Activated T-cell treated with anti-CD3 and anti-CD28 coated beads for 4 hours (primary cell): ENCODE measurements around the gene ZMYM2.
A peak's percentile ranks its signal among the peaks of the same experiment; 100 is the strongest.
"Not testable (repeated sequence)": the region's sequence is repeated elsewhere in the genome, so short reads cannot be mapped to it uniquely, and the experiment has no call there.

Experiments
- DNase-seq: peaks from one replicate; pipeline ENCODE4 v3.0.0-alpha.2; 2020

ZMYM2 gene

DNA sequence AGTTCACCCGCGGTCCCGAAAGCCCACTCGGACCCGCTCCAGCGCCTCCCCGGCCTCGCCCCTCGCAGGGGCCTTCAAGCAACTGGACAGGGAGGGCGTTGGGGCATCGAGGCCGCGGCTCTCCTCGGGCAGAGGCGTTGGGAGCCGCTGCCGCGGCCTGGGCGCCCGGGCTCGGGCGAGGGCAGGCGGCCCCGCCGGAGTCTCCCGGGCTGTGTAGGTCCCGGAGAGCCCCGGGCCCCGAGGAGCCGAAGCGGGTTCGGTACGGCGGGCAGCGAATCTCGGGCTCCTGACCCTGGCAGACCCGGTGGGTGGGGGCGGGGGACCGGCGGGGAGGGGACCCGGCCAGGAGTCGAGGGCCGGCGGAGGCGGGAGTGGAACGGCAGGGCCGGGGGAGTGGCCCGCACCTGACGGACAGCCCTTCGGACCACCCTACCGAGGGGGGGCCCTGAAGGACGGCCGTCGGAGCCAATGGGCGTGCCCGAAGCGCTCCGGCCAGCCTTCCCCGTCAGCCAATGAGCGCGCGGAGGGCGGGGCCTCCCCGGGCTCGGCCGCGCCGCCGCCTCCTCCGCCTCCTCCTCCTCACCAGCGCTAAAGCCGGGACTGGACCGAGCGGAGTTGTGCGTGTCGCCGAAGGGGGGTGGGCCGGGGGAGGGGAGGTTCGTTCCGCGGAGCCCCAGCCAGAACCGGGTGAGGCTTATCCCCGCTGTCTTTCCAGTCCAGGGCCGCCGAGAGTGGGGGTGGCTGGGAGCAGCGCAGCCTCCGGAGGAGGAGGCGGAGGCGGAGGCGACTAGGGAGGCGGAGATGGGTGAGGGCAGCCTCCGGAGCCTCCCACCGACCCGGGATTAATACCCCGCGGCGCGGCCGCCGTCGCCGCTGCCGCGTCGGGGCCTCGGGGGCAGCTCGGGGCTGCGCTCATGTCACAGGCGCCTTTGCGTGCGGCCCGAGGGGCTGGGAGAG, at the start of gene ZMYM2:
Gene ZMYM2, plus strand, starts transcription at position 573 of the 957 bp plus-strand sequence. CDS start 34,346 bp downstream, outside the sequence.
- peak; percentile 94 for DNase-seq

DNA sequence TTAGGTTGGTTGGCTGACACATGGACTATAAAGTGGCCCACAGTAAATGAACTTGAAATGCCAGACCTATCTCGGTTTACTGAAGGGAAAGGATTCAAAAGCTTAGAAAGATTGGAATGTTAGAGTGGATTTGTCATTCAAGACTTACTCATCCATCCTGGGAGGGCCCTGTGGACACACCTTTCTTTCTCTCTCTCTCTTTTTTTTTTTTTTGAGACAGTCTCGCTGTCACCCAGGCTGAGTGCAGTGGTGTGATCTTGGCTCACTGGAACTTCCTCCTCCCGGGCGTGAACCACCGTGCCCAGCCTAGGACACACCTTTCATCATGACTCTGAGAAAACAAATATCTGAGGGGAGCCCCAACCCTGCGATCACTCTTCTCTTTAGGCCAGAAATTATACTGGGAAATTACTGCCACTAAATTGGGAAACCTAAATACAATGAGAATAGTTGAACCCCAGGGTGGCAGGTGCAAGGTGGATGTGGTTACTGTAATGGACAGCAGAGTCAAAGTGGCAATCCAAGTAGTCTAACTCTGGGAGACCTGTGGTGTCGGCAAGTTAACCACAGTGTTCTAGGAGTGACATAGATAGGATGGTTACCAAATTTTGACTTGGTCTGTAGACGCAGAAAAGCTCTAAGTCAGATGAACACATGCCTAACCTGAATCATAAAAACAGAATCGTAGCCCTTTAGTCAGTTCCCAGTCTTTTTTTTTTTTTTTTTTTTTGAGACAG, 48.0 kb upstream of the ZMYM2 start:
- DNase-seq: no peak

DNA sequence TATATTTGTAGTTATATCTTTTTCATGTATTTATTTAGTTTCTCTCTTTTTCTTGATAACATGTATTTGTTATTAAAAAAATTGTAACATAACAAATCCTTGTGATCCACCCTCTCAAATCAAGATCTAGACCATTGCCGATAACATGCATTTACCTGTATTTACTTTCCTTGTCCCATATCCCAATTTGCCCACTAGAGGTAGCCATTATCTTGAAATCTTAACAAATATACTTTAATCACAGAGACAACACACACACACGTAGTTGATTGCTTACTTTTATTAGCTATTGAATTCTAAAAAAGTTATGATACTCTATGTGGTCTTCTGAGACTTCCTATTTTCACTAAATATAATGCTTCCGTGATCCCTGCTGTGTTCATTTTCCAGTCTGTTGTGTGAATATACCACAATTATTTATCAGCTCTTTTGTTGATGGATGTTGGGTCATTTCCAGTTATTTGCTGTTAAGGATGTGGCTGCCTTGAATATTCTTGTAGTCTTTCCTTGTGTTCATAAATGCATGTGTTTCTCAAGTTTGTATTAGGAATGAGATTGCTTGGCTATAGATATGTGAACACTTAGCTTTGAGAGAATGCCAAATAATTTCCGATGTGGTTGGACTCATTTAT, 31.3 kb upstream of the ZMYM2 start:
- no peak for DNase-seq

DNA sequence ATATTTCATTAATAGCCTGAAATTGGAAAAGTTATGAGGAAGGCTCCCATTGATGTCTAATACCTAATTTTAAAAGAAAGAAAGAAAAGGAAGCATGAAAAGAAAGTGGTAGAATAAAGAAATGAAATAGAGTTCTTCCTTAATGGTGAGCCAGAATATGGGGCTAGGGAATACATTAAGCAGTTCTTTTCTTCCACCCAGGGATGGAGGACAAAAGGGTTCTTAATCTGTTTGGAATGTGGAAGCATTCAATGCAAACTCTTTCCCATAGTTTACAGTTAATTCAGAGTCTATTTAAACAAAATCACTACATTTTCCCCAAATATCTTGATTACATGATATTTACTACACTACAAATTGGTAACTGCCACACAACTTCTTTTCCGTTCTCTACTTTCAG, 18.4 kb upstream of the ZMYM2 start:
- DNase-seq: no peak

DNA sequence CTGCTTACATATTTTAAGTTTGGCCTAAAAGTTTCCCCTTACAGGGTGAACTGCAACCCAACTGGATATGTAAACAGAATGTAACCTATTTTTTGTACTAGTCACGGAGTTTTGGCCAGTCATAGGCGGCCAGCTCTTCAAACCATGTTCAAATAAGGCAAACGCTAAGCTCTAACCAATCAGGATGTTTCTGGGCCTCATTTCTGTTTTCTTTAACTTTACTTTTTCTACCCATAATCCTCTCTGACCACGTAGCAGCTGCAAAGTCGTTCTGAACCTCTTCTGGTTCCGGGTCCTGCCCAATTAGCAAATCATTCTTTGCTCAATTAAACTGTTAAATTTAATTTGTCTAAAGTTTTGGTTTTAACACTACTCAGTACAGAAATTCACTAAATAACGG, 8.2 kb upstream of the ZMYM2 start:
- no peak for DNase-seq

DNA sequence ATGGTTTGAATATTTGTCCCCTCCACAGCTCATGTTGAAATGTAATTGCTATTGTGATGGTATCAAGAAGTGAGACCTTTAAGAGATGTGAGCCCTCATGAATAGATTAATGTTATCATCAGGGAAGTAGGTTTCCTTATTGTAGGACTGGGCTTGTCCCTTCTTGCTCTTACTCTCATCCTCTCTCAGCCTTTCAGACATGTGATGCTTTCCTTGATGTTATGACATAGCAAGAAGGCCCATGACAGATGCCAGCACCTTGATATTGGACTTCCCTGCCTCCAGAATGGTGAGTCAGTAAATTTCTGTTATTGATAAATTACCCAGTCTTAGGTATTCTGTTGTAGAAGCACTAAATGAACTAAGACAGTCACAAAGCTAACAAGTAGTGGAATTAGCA, 5.7 kb upstream of the ZMYM2 start:
- DNase-seq: no peak

DNA sequence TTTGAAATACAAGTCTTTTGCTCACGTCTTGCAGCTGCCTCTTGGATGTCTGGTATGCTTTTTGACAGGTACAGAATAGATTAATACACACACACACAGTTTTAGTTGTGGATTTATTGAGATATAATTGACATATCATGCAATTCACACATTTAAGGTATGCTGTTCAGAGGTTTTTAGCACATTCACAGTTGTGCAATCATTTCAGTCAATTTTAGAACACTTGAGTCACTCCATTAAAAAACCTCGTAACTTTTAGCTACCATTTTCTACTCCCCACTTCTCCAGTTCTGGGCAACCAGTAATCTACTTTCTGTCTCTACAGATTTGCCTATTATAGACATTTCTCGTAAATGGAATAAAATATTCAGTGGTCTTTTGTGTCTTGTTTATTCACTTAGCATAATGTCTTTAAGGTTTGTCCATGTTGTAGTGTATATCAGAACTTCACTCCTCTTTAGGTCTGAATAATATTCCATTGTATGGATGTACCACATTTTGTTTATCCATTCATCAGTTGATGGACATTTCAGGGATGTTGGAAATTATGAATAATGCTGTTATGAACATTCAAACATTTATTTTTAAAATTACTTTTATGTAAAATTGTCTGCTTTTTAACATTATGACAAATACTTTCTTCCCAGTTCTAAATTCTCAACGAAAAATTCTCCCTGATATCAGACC, 2.5 kb upstream of the ZMYM2 start:
- no peak for DNase-seq

DNA sequence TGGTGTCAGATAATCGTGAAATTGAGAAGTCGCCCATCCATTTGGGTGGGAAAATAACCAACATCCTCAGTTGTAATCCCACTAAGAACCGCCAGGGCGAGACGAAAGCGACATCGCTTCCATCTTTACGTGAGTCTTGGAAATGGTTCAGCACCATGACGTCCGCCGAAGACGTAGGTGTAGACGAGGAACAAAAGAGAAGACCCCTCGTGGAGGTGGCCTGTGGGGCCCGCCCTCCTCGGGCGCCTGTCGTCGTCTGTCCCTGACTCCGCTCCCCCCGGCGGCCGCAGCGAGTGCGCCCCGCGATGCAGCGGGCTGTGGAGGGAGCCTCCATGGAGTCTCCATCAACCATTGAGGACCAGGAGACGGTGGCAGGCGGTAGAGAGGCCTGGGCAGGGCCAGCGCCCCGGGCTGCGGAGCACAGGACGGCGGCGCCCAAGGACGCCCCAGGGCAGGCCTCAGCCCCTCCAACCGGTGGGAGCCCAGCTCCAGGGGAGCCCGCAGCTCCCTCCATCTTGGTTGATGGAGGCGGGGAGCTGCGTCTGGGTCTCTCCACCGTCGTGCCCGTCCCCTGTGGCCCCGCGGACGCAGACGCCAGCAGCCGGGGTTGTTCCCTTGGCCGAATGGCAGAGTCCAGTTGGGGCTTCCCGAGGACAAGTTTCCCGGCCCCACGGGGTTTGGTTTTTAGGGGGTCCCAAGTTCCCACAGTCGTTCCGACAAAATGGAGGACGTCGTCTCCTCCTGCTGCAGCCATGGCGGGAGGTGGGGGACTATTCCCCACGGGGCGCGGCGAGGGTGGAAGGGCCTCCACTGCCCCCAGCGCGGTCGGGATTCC, 990 bp upstream of the ZMYM2 start:
- DNase-seq: peak; percentile 79

DNA sequence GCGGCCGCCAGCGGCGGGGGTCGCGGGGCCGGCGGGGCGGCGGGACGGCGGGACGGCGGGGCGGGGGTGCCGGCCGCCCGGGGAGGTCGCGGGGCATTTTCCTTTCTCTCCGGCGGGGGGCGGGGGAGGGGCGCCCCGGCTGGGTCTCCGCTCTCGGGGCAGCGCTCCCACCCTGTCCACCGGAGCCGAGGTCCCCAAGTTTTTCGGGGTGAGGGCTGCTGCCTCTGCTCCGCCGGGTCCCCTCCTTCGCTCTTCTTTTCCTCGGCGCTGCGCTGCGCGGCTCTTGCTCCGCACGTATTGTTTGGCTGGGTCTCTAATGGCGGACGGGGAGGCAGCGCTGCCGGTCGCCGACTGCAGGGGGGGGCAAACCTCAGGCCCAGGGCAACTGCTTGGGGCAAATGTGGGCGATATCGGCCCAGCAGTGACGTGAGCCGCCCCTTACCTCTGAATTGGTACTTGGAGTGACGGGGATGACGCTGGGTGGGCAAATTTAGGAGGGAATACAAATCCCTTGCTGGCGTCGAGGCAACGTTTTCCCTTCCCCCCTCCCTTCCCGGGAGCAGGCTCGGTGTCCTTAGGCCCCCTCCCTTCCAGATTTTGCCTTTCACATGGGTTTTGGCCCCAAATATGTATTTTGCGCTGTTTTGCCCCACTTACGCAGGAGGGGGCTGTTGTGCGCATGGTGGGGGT, 759 bp downstream of the ZMYM2 start:
- peak; percentile 42 for DNase-seq

DNA sequence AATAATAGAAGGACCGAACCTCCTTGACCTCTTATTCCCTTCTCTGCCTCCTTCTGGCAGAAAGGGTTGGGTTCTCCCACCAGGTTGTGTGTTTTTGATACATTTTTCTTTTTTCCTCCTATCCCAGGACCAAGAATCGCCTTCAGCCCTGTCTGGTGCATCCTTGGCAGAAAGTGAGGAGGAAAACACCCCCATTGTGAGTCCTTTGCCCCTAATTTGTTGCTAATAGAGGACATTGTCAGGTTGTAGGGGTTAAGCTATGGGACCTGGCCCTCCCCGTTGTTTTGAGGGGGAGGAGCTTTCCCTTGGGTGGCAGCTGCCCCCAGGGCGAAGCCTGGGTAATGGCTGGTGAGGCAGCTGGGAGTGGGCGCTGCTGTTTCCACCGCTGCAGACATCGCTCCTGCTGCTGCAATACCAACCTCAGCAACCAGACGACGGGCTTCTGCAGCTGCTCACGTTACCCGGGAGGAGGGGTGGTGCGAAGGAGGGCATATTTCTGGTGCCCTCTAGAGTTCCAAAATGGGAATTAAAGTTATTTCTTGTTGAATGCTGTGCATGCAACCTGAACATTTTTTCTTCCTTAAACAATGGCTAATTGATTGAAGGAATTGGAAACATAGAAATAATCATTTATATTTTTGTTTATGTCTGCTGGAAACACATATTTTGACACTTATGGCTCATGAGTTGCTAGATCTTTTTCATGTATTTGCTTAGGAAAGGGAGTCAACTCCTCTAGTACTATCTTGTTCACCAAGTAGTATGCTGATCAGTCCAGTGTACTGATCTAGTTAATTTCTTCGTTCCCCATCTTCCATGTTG, 1.5 kb downstream of the ZMYM2 start:
- peak; percentile 77 for DNase-seq

DNA sequence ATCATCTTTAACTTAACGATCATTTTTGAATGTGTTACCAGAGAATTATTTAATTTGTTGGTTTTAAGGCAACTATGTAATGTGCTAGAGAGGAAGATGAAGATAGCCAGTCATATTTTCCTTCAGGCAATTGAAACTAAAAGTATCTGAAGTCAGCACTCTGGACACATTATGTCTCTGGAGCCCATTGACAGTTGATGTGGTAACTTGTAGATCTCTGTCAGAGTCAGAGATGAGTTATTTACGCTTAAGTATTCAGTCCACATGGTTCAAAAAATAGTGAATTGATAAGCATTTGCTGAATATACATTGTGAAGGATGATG, 2.1 kb downstream of the ZMYM2 start:
- DNase-seq: no peak

DNA sequence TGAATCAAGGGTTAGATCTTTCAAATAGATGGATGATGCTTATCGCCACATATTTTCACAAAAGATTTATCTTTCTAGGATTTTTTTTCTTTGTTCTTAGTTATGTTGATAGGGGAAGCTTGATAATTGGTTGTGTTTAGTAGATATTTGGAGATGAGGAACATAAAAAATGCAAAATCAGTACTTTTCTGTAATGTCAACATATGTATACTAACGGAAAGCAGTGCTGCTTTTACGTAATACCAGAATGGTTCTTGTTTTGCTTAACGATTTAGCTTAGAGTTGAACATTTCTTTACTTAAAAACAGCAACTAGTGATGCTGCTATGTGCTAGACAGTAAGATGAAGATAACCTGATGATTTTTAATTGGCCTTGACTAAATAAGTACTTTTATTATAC, 3.0 kb downstream of the ZMYM2 start:
- no peak for DNase-seq

DNA sequence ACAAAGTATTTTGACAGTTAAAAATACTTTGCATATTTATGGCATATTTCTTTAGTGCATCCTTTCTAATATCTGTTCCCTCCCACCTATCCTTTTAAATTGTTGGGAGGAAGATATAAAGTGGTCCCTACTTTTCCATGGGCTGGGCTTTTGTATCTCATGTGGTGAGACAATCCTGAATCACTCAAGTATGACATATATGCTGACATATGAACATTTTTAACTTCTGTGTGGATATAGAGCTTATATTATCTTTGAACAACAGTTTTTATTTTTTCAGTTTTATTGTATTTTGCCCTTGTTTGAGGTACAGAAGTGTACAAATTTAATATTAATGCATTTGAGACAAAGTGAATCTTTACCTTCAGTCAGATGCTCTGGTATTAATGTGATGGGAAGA, 3.4 kb downstream of the ZMYM2 start:
- no peak for DNase-seq

DNA sequence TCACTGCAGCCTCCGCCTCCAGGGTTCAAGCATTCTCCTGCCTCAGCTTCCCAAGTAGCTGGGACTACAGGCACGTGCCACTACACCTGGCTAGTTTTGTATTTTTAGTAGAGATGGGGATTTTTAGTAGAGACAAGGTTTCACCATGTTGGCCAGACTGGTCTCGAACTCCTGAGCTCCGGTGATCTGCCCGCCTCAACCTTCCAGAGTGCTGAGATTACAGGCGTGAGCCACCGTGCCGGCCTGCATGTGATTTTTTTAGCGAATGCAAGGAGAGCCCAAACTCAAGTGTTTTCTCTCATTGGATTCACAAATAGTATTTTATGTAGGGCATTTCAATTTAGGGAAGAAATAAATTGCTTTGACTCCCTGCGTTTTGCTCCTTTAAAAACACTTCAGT, 4.4 kb downstream of the ZMYM2 start:
- DNase-seq: no peak

DNA sequence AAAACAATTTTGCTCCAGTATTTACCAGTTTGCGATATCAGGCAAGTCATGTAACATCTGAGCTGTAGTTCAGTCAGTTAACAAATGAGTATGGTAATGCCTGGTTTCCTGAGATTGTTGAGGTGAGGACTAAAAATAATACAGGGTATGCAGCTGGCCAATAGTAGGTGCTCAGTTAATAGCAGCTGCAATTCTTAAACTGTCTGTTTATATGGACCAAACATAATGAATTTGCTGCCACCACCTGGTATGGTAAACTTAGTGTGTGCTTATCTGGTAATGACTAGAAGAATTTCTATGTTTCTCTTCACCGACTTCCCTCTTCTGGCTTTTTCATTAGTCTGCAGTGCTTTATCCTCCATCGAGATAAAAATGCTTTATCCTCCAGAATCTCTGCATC, 9.1 kb downstream of the ZMYM2 start:
- DNase-seq: no peak

DNA sequence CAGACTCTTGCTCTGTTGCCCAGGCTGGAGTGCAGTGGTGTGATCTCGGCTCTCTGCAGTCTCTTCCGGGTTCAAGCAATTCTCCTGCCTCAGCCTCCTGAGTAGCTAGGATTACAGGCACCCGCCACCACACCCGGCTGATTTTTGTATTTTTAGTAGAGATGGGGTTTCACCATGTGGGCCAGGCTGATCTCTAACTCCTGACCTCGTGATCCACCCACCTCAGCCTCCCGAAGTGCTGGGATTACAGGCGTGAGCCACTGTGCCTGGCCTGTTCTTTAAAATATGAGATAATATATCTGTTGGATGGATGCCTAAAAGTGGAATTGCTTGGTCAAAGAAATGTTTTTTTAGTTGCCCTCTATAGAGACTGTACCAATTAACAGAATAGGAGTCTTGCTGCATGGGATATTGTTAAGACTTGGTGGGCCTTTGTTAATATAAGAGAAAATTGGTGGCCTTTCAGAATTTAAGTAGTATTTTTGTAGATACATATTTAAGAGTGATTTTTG, 16.0 kb downstream of the ZMYM2 start:
- DNase-seq: not testable (repeated sequence)

DNA sequence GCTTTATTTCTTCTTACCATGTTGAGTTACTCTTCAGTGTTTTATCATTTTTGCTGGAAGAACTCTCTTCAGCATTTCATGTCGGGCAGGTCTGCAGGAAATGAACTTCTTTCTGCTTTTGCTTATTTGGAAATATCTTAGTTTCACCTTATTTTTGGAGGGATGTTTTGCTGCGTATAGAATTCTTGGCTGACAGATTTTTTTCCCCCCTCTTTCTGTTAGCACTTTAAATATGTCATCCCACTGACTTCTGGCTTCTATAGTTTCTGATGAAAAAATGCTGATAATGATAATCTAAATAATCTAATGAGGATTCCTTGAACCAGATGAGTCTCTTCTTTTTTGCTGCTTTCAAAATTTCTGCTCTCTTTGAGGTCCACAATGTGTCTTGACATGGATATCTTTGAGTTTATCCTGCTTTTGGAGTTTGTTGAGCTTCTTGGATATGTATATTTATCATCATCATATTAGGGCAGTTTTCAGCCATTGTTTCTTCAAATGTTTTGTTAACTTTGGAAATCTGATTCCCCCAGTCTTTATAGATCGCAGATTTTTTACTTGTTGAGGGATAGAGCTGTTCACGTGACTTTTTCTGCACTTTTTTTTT, 20.4 kb downstream of the ZMYM2 start:
- DNase-seq: no peak

DNA sequence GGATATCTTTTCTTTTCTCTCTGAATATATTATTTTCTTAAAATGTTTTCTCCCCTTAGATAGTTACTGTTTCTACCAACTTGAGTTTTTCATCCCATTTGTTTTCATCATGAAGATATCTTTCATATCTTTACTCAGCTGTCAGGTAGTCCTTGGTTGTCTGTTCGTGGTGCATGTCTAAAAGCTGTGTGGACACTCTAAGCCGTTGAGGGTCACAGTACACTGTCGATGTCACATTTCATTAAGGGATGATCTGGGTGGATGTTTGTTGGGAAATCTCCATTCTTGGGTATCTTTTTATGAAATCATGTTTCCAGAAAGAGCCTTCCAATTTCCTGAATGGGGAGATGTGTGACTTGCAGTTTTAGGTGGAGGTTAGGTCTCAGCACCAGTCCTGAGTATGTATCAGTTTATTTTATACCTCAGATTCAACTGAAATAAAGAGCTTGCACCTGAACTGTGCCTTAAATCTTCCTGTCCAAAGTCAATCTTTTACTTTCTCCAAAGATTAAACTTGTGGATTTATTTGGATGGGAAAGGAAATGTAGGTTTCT, 23.2 kb downstream of the ZMYM2 start:
- DNase-seq: no peak

DNA sequence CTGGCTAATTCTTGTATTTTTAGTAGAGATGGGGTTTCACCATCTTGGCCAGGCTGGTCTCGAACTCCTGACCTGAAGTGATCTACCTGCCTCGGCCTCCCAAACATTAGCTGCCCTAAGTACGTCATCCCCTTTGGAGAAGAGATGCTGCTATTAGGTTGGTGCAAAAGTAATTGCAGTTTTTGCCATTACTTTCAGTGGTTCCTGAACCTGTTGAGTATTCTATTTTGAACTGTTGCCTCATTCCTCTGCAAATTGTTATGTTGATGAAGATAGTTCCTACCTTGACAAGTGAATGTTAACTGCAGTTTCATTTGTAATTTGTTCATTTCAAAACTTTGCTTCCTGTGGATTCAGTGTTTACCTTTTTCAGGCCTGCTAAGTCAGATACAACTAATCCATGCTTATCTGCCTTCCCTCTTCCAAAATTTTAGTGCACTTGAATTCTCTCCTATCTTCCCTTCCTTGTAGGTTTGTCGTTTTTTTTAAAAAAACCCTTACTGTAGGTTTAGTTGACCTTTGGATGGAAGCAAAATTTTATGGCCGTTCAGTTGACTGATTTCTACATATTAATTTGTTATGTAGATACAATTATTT, 24.0 kb downstream of the ZMYM2 start:
- no peak for DNase-seq
